Peyer's patch (tissue), 4 donors: ENCODE data around the gene PSORS1C2. TPM values are rescaled to one million over a fixed set of nuclear protein-coding genes. Genes with fewer than 3 reads are reported as not detected.

Experiments used
- DNase-seq, 3 donors: peaks; one replicate each; pipeline ENCODE4 v3.0.0-alpha.2; 2017 to 2019
- H3K27ac ChIP-seq, 4 donors: fragments of 200-600 bp; sonication (generic); one replicate each; pipeline ENCODE4 v1.5.1; 2016 to 2019
- H3K27me3 ChIP-seq, 2 donors: fragments of 200-600 bp; sonication (generic); one replicate each; pipeline ENCODE4 v1.5.1; 2019
- H3K36me3 ChIP-seq, 3 donors: fragments of 200-600 bp; sonication (generic); one replicate each; pipeline ENCODE4 v1.5.1; 2016 to 2019
- H3K4me1 ChIP-seq, 4 donors: fragments of 200-600 bp; sonication (generic); one replicate each; pipeline ENCODE4 v1.5.1; 2016 to 2019
- H3K4me3 ChIP-seq, 4 donors: fragments of 200-600 bp; sonication (generic); 1 replicate in 3 of 4; 2 replicates in 1 of 4; pipeline ENCODE4 v1.5.1; 2016 to 2019; ENCODE audit warnings: mild to moderate bottlenecking in 1 of 4
- H3K9me3 ChIP-seq, 4 donors: fragments of 200-600 bp; sonication (generic); one replicate each; pipeline ENCODE4 v1.5.1; 2016 to 2019; ENCODE audit warnings: mild to moderate bottlenecking in 1 of 4
- CTCF ChIP-seq, 6 experiments: fragments of 450-650 bp in 4 of 6; fragments of 200-600 bp in 2 of 6; sonication (generic) in 1 of 6; IDR thresholded peaks; one replicate each; pipeline ENCODE4 v1.5.1; 2017 to 2019; ENCODE audit warnings: antibody characterized with exemption in 6 of 6, mild to moderate bottlenecking in 3 of 6, moderate library complexity in 1 of 6
- POLR2A ChIP-seq, 2 donors: fragments of 450-650 bp; IDR thresholded peaks; one replicate each; pipeline ENCODE4 v1.5.1; 2017; ENCODE audit warnings: antibody characterized with exemption in 2 of 2, mild to moderate bottlenecking in 2 of 2, moderate library complexity in 2 of 2
- total RNA-seq, 4 donors: library from RNA; depleted of rRNA; stranded (reverse); fragments of >200 nt; gene quantifications; one replicate each; pipeline ENCODE4 v1.1.0, GENCODE V29; 2016

PSORS1C2 gene
- total RNA-seq, 4 donors from 2014 or later = not detected

DNA sequence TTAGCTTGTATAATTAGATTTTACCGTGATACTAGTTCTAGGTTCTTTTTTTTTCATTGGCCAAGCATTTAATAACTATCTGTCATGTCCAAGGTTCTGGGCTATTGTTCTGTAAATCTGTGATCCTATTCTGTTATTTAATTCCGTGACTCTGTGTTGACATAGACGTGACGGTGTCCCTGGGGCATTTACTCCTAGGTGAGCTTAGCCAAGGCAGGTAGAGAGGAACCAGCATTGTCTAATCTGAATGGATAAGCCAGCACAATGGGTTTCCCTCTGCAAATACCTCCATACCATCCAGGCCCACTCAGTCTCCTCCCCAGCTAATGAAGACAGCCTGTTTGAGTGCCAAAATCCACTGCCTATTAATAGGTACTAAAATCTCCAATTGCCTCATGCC lies 9.7 kb downstream of the PSORS1C2 start:
- DNase-seq = no peak
- H3K27ac ChIP-seq = no peak overlapping the region
- TF ChIP-seq CTCF (IDR thresholded peaks at IDR 0.05) = no peak
- no peak for TF ChIP-seq POLR2A (IDR thresholded peaks at IDR 0.05)
- no peaks in the 10 kb centered on the region for H3K36me3 ChIP-seq
- H3K4me3 ChIP-seq = no peak overlapping the region
- H3K9me3 ChIP-seq = no peaks in the 10 kb centered on the region
- peaks cover 0 to 7% (median 0%) of the 10 kb centered on the region in 4 donors for H3K4me1 ChIP-seq
- no peaks in the 10 kb centered on the region for H3K27me3 ChIP-seq

GRCh38 chr6:31128093-31128676 lies 10.7 kb downstream of the PSORS1C2 start:
- Histone ChIP-seq H3K4me1 (peaks cover 0 to 7% (median 0%) of the 10 kb centered on the region in 4 donors), H3K27me3 (no peaks in the 10 kb centered on the region), H3K36me3 (no peaks in the 10 kb centered on the region), H3K27ac (no peak overlapping the region), H3K4me3 (no peak overlapping the region), H3K9me3 (no peaks in the 10 kb centered on the region)
- DNase-seq = peak; percentile 72 to 92 (median 74)
- TF ChIP-seq CTCF (IDR thresholded peaks at IDR 0.05) (peak; percentile 57 to 90 (median 74)), POLR2A (IDR thresholded peaks at IDR 0.05) (no peak)

GRCh38 chr6:31126396-31127175 lies 12.3 kb downstream of the PSORS1C2 start:
- Histone ChIP-seq H3K36me3 (no peaks in the 10 kb centered on the region), H3K27ac (no peak overlapping the region)

GRCh38 chr6:31125586-31126363 lies 13.1 kb downstream of the PSORS1C2 start:
- H3K27ac ChIP-seq = no peak overlapping the region
- no peaks in the 10 kb centered on the region for H3K27me3 ChIP-seq
- peaks cover 0 to 7% (median 0%) of the 10 kb centered on the region in 4 donors for H3K4me1 ChIP-seq

More at GRCh38 chr6:31126396-31127175, 12.3 kb downstream of the PSORS1C2 start:
- Histone ChIP-seq H3K4me3 (no peak overlapping the region), H3K9me3 (no peaks in the 10 kb centered on the region), H3K4me1 (peaks cover 0 to 7% (median 0%) of the 10 kb centered on the region in 4 donors), H3K27me3 (no peaks in the 10 kb centered on the region)
- DNase-seq = no peak
- TF ChIP-seq POLR2A (IDR thresholded peaks at IDR 0.05) (no peak), CTCF (IDR thresholded peaks at IDR 0.05) (peak in 1 of 6 experiments; percentile 13)

More at GRCh38 chr6:31125586-31126363, 13.1 kb downstream of the PSORS1C2 start:
- no peak overlapping the region for H3K4me3 ChIP-seq
- H3K36me3 ChIP-seq = no peaks in the 10 kb centered on the region
- DNase-seq = no peak
- H3K9me3 ChIP-seq = no peaks in the 10 kb centered on the region
- TF ChIP-seq POLR2A (IDR thresholded peaks at IDR 0.05) = no peak
- no peak for TF ChIP-seq CTCF (IDR thresholded peaks at IDR 0.05)
